HepG2 (cell line): Measurements from ENCODE around the gene GSTP1.

Source experiments
- CBX2 ChIP-seq, 2 experiments: fragments of 200-600 bp in 1 of 2; sonication (generic); formaldehyde crosslinking in 1 of 2; IDR thresholded peaks; 2 replicates each; pipeline versions ENCODE4 v1.7.0 to v1.8.1; 2018 to 2022; ENCODE audit warnings: low read depth in 2 of 2, low read length in 1 of 2, mild to moderate bottlenecking in 1 of 2, missing genetic modification reagents in 1 of 2
- ELF4 ChIP-seq: sonication (generic); formaldehyde crosslinking; IDR thresholded peaks from 2 replicates; pipeline ENCODE4 v1.5.0; 2020; ENCODE audit warnings: missing genetic modification reagents, mild to moderate bottlenecking, moderate library complexity, borderline replicate concordance
- TF ChIP-seq, protein P1 (sequence below): sonication (generic); formaldehyde crosslinking; IDR thresholded peaks from 2 replicates; pipeline ENCODE4 v1.5.1; 2020; ENCODE audit warnings: mild to moderate bottlenecking, missing genetic modification reagents, borderline replicate concordance
- TF ChIP-seq, protein P2 (sequence below): sonication (generic); formaldehyde crosslinking; IDR thresholded peaks from 2 replicates; pipeline ENCODE4 v1.4.0; 2020; ENCODE audit warnings: missing genetic modification reagents
- TF ChIP-seq, protein P3 (sequence below): sonication (generic); formaldehyde crosslinking; IDR thresholded peaks from 2 replicates; pipeline ENCODE4 v1.5.1; 2020; ENCODE audit warnings: mild to moderate bottlenecking, missing genetic modification reagents
- TF ChIP-seq, protein P4 (sequence below): sonication (generic); formaldehyde crosslinking; IDR thresholded peaks from 2 replicates; pipeline ENCODE4 v1.4.0; 2020; ENCODE audit warnings: missing genetic modification reagents; ENCODE audit errors: not compliant biosample characterization
- TF ChIP-seq, protein P5 (sequence below): sonication (generic); formaldehyde crosslinking; IDR thresholded peaks from 2 replicates; pipeline ENCODE4 v1.5.0; 2020; ENCODE audit warnings: mild to moderate bottlenecking, missing genetic modification reagents, moderate library complexity

DNA sequence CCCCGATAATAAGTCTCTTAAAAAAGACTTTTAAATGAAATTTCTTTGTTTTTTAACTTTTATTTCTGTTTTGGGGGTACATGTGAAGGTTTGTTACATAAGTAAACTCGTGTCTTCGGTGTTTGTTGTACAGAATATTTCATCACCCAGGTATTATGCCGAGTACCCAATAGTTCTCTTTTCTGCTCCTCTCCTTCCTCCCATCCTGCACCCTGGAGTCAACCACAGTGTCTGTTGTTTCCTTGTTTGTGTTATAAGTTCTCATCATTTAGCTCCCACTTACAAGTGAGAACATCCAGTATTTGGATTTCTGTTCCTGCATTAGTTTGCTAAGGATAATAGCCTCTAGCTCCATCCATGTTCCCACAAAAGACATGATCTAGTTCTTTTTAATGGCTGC lies 1.6 kb upstream of the GSTP1 start:
- TF ChIP-seq, protein P1, sequence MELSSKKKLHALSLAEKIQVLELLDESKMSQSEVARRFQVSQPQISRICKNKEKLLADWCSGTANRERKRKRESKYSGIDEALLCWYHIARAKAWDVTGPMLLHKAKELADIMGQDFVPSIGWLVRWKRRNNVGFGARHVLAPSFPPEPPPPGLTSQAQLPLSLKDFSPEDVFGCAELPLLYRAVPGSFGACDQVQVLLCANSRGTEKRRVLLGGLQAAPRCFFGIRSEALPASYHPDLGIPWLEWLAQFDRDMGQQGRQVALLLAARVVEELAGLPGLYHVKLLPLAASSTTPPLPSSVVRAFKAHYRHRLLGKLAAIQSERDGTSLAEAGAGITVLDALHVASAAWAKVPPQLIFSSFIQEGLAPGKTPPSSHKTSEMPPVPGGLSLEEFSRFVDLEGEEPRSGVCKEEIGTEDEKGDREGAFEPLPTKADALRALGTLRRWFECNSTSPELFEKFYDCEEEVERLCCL (CRISPR knock-in tag) = no peak
- TF ChIP-seq, protein P2, sequence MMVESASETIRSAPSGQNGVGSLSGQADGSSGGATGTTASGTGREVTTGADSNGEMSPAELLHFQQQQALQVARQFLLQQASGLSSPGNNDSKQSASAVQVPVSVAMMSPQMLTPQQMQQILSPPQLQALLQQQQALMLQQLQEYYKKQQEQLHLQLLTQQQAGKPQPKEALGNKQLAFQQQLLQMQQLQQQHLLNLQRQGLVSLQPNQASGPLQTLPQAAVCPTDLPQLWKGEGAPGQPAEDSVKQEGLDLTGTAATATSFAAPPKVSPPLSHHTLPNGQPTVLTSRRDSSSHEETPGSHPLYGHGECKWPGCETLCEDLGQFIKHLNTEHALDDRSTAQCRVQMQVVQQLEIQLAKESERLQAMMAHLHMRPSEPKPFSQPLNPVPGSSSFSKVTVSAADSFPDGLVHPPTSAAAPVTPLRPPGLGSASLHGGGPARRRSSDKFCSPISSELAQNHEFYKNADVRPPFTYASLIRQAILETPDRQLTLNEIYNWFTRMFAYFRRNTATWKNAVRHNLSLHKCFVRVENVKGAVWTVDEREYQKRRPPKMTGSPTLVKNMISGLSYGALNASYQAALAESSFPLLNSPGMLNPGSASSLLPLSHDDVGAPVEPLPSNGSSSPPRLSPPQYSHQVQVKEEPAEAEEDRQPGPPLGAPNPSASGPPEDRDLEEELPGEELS = no peak
- TF ChIP-seq, protein P3, sequence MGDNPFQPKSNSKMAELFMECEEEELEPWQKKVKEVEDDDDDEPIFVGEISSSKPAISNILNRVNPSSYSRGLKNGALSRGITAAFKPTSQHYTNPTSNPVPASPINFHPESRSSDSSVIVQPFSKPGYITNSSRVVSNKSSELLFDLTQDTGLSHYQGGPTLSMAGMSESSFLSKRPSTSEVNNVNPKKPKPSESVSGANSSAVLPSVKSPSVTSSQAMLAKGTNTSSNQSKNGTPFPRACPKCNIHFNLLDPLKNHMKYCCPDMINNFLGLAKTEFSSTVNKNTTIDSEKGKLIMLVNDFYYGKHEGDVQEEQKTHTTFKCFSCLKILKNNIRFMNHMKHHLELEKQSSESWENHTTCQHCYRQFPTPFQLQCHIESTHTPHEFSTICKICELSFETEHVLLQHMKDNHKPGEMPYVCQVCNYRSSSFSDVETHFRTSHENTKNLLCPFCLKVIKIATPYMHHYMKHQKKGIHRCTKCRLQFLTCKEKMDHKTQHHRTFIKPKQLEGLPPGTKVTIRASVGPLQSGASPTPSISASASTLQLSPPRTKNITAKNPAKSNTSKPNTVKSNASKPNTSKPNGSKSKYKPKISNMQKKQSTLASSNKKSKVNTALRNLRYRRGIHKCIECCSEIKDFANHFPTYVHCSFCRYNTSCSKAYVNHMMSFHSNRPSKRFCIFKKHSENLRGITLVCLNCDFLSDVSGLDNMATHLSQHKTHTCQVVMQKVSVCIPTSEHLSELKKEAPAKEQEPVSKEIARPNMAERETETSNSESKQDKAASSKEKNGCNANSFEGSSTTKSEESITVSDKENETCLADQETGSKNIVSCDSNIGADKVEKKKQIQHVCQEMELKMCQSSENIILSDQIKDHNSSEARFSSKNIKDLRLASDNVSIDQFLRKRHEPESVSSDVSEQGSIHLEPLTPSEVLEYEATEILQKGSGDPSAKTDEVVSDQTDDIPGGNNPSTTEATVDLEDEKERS (CRISPR knock-in tag) = no peak
- TF ChIP-seq, protein P4, sequence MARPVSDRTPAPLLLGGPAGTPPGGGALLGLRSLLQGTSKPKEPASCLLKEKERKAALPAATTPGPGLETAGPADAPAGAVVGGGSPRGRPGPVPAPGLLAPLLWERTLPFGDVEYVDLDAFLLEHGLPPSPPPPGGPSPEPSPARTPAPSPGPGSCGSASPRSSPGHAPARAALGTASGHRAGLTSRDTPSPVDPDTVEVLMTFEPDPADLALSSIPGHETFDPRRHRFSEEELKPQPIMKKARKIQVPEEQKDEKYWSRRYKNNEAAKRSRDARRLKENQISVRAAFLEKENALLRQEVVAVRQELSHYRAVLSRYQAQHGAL (CRISPR knock-in tag) = no peak
- TF ChIP-seq, protein P5, sequence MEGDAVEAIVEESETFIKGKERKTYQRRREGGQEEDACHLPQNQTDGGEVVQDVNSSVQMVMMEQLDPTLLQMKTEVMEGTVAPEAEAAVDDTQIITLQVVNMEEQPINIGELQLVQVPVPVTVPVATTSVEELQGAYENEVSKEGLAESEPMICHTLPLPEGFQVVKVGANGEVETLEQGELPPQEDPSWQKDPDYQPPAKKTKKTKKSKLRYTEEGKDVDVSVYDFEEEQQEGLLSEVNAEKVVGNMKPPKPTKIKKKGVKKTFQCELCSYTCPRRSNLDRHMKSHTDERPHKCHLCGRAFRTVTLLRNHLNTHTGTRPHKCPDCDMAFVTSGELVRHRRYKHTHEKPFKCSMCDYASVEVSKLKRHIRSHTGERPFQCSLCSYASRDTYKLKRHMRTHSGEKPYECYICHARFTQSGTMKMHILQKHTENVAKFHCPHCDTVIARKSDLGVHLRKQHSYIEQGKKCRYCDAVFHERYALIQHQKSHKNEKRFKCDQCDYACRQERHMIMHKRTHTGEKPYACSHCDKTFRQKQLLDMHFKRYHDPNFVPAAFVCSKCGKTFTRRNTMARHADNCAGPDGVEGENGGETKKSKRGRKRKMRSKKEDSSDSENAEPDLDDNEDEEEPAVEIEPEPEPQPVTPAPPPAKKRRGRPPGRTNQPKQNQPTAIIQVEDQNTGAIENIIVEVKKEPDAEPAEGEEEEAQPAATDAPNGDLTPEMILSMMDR (CRISPR knock-in tag) = no peak
- no peak for TF ChIP-seq CBX2 (IDR thresholded peaks at IDR 0.05; ENCODE audit: low read depth, low read length)
- TF ChIP-seq CBX2 (CRISPR knock-in tag; IDR thresholded peaks at IDR 0.05; ENCODE audit: low read depth) = no peak
- no peak for TF ChIP-seq ELF4 (CRISPR knock-in tag)
